AG04449 (cell line): ENCODE data around the gene CCDC88B.

Experiments
- CTCF ChIA-PET: fragments of 350-600 bp; formaldehyde crosslinking; extraction: SDS; loops from one replicate; lab custom pipeline; 2021; ENCODE audit warnings: antibody characterized with exemption; lab: Yijun Ruan, JAX
- POLR2A ChIA-PET: fragments of 400-600, 350-600 bp; formaldehyde crosslinking; extraction: SDS; loops from one replicate; lab custom pipeline; 2020; ENCODE audit warnings: antibody characterized with exemption, inconsistent platforms; lab: Yijun Ruan, JAX
- DNase-seq: peaks from one replicate; pipeline ENCODE4 v3.0.0-alpha.2; 2010; ENCODE audit warnings: low read depth, low spot score
- H3K4me3 ChIP-seq: 2 replicates; pipeline ENCODE4 v1.5.1; 2011; ENCODE audit warnings: low read depth, mild to moderate bottlenecking, control low read depth, low read length
- CTCF ChIP-seq: IDR thresholded peaks from one replicate; pipeline ENCODE4 v1.5.1; 2011; ENCODE audit warnings: mild to moderate bottlenecking, moderate library complexity, low read length, control low read depth, inconsistent platforms; ENCODE audit not compliant: insufficient read depth; ENCODE audit errors: missing control alignments

Gene CCDC88B

DNA sequence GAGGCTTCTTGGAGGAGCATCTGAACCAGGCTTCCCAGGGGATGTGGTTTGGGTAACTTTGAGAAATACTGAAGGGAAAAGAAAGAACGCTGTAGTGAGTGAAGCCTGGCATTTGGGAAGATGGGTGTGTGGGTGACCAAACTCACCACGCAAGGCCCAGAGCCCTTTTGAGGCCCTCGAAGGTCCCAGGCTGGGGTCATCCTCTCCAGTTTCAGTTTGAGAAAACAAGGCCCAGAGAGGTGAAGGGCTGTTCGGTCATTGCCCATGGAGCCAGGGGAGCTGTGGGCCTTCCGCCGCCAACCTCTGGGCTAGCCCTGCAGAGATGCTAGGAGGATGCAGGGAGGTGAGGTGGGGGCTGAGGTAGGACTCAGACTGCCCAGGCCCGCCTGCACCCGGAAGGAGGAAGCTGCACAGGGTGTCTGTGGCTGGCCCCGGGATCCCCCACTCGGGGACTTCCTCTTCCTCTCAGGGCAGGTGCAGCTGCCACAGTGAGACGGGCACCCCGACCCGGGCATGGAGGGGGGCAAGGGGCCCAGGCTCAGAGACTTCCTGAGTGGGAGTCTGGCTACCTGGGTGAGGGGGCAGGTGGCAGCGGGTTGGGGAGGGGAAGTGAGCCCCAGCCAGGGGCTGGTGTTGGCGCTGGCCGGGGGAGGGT lies at the start of gene CCDC88B:
TSS of gene CCDC88B (plus strand) at position 451 of the 655 bp plus-strand sequence. CDS start at position 514, 63 bp downstream.
- CTCF ChIA-PET, result interaction anchor here (21.8 kb wide), 1 partner anchor 11 kb away, joined by 414 read pairs; the partner anchor contains the start of gene RPS6KA4
- POLR2A ChIA-PET, result interaction anchor here (0.6 kb wide), 1 partner anchor 77 kb away, joined by 3 read pairs; no protein-coding TSS in a partner anchor
- H3K4me3 ChIP-seq, result no peak within 1 kb of the TSS
- no peak for TF ChIP-seq CTCF
- DNase-seq, result no peak

DNA sequence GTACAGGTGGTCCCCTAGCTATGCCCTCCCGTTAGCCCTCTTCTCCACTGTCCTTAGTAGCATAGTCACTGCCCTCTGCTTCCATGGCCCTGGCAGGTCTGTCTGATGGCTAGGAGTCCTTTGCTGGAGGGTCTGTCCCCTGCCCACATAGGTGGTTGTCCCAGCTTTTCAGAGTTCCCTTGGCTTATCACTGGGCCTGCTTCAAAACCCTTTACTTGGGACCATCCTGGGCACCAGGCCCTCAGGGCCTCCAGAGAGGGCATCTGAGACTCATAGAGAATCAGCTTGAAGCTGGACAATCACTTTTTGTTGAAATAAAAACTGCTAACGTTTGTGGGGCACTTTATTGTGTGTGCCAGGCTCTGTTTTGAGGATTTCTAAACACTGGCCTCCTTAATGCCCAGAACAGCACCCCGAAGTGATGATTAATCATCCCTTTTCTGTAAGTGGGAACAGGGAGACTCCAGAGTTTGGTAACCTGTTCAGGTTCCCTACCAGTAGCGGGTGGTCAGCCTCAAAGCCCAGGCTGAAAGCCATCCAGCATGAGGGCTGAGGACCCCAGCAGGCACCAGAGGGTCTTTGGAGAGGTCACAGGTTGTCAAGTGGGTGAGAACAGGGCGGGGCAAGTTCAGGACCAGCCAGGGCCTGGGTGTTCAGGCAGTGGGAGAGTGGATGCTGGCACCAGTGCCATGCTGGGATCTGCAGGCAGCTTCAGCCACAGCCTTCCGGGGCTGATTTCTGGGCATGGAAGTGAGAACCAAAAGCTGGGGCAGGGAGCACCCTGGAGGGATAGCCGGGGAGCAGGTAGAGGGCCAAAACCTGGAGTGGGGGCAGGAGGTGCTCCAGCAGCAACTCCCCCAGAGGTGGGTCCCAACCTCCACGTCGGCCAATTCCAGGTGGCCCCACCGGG lies 49.4 kb upstream of the CCDC88B start:
- H3K4me3 ChIP-seq, result no peak overlapping the region
- POLR2A ChIA-PET, result no interaction called here
- DNase-seq, result no peak
- TF ChIP-seq CTCF, result no peak
- CTCF ChIA-PET, result interaction anchor here (3.1 to 10.7 kb wide), 3 partner anchors 7 to 39 kb away, joined by 10 to 166 read pairs (median 15); partner anchors contain the start of genes CATSPERZ, ESRRA and PLCB3

DNA sequence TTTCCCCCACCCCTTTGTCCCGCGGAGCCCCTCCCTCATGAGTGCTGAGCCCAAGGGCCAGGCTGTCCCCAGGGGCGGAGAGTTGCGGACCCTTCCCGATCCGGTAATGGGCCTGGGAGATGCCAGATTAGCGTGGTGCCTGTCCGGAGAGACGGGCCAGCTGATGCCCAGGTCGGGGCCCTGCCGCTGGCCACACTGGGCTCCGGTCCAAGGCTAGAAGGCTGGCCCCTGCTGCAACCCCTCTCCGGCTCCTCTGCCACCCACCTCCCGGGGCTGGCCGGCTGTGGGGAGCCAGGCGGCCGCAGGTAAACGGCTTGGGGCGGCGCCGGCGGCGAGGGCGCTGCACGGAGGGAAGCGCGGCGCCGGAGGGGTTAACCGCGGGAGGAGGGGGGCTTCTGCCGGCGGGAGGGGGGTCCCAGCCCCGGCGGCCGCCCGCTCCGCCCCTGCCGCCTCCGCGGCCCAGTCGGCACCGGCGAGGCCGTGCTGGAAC lies 48.7 kb upstream of the CCDC88B start, which contains the start of gene KCNK4:
TSS of gene KCNK4 (plus strand) at position 41 of the 490 bp plus-strand sequence. CDS start 1,717 bp downstream, outside the sequence.
- CTCF ChIA-PET, result interaction anchor here (1.0 to 10.7 kb wide), 3 partner anchors 8 to 40 kb away, joined by 3 to 166 read pairs (median 10); partner anchors contain the start of genes CATSPERZ, ESRRA and PLCB3
- POLR2A ChIA-PET, result no interaction called here
- no peak for TF ChIP-seq CTCF
- no peak for DNase-seq
- peak within 1 kb of the TSS; percentile 29; the same call in 1 of the 2 replicates for H3K4me3 ChIP-seq

GRCh38 chr11:64291752-64292459 lies 48.1 kb upstream of the CCDC88B start:
- CTCF ChIA-PET, result interaction anchor here (1.0 to 10.7 kb wide), 7 partner anchors 9 to 87 kb away, joined by 3 to 166 read pairs (median 10); partner anchors contain the start of genes CATSPERZ, ESRRA and PLCB3
- DNase-seq, result no peak
- TF ChIP-seq CTCF, result no peak
- H3K4me3 ChIP-seq, result peak overlapping the region; percentile 29
- POLR2A ChIA-PET, result no interaction called here

GRCh38 chr11:64292460-64293254 lies 47.3 kb upstream of the CCDC88B start:
- ChIA-PET CTCF (interaction anchor here (1.0 to 4.7 kb wide), 5 partner anchors 9 to 88 kb away, joined by 3 to 37 read pairs (median 6); no protein-coding TSS in a partner anchor), POLR2A (no interaction called here)
- no peak for TF ChIP-seq CTCF
- no peak for DNase-seq
- H3K4me3 ChIP-seq, result peak overlapping the region; percentile 29
